Pulmonary artery endothelial cell (primary cell): ENCODE measurements around the gene SAGE1. TPM values are rescaled to one million over a fixed set of nuclear protein-coding genes. Genes with fewer than 3 reads are reported as not detected.
"Not testable (repeated sequence)": the region's sequence is repeated elsewhere in the genome, so short reads cannot be mapped to it uniquely, and the experiment has no call there.

ENCODE experiments used
- DNase-seq: peaks from one replicate; pipeline ENCODE4 v3.0.0-alpha.2; 2011; ENCODE audit warnings: low read depth, low spot score
- total RNA-seq: library from RNA; depleted of rRNA; stranded (reverse); fragments of >200 nt; gene quantifications from 2 replicates; pipeline ENCODE4 v1.2.3, GENCODE V29; 2014

The SAGE1 gene
- not detected in 2 replicates for total RNA-seq

GRCh38 chrX:135893294-135893817 is at the start of gene SAGE1, which contains the start of gene CT45A10:
TSS of gene SAGE1 (plus strand) at chrX:135893716. CDS start at chrX:135896243, 2,527 bp downstream.
TSS of gene CT45A10 (minus strand) at chrX:135893444. CDS start at chrX:135885344, 8,100 bp downstream.
- DNase-seq, result no peak

GRCh38 chrX:135854438-135854837 is 39.1 kb upstream of the SAGE1 start, which contains the start of gene CT45A8:
TSS of gene CT45A8 (minus strand) at chrX:135854538. CDS start at chrX:135850783, 3,755 bp downstream.
- not testable (repeated sequence) for DNase-seq

GRCh38 chrX:135871712-135872111 is 21.8 kb upstream of the SAGE1 start, which contains the start of gene CT45A9:
TSS of gene CT45A9 (minus strand) at chrX:135871812. CDS start at chrX:135868061, 3,751 bp downstream.
- DNase-seq, result not testable (repeated sequence)

GRCh38 chrX:135882741-135883140 is 10.8 kb upstream of the SAGE1 start:
- DNase-seq, result not testable (repeated sequence)

- not testable (repeated sequence) for DNase-seq
Measured at GRCh38 chrX:135888230-135888629, 5.3 kb upstream of the SAGE1 start.

GRCh38 chrX:135888976-135889375 is 4.5 kb upstream of the SAGE1 start:
- not testable (repeated sequence) for DNase-seq

GRCh38 chrX:135890087-135890585 is 3.4 kb upstream of the SAGE1 start:
- DNase-seq, result no peak

GRCh38 chrX:135892781-135893180 is 735 bp upstream of the SAGE1 start:
- DNase-seq, result no peak

GRCh38 chrX:135910251-135910650 is 16.7 kb downstream of the SAGE1 start:
- no peak for DNase-seq

- DNase-seq, result no peak
Measured at GRCh38 chrX:135914404-135914803, 20.9 kb downstream of the SAGE1 start.

- DNase-seq, result not testable (repeated sequence)
Measured at GRCh38 chrX:135920516-135920915, 27.0 kb downstream of the SAGE1 start.

GRCh38 chrX:135923353-135923752 is 29.8 kb downstream of the SAGE1 start:
- DNase-seq, result no peak

- DNase-seq, result no peak
Measured at GRCh38 chrX:135927897-135928296, 34.4 kb downstream of the SAGE1 start.

- no peak for DNase-seq
Measured at GRCh38 chrX:135931644-135932487, 38.4 kb downstream of the SAGE1 start.

GRCh38 chrX:135944486-135944885 is 51.0 kb downstream of the SAGE1 start:
- no peak for DNase-seq

GRCh38 chrX:135951291-135951690 is 57.8 kb downstream of the SAGE1 start:
- no peak for DNase-seq

Other genes starting within 250 kb of the SAGE1 start
- not detected in 2 replicates for gene CT45A1, start 180.1 kb upstream of the SAGE1 start, total RNA-seq
- not detected in 2 replicates for gene CT45A3, start 125.5 kb upstream of the SAGE1 start, total RNA-seq
- not detected in 2 replicates for gene CT45A5, start 108.2 kb upstream of the SAGE1 start, total RNA-seq
- gene CT45A6, start 90.9 kb upstream of the SAGE1 start, total RNA-seq, result not detected in 2 replicates
- not detected in 2 replicates for gene CT45A2, start 73.7 kb upstream of the SAGE1 start, total RNA-seq
- not detected in 2 replicates for gene CT45A7, start 56.4 kb upstream of the SAGE1 start, total RNA-seq
- not detected in 2 replicates for gene CT45A8, start 39.2 kb upstream of the SAGE1 start, total RNA-seq
- not detected in 2 replicates for gene CT45A9, start 21.9 kb upstream of the SAGE1 start, total RNA-seq
- gene CT45A10, start 272 bp upstream of the SAGE1 start, total RNA-seq, result not detected in 2 replicates
- 6.3 and 9.2 TPM in 2 replicates for gene MMGT1, start 80.3 kb downstream of the SAGE1 start, total RNA-seq
- 18.3 and 21.1 TPM in 2 replicates for gene SLC9A6, start 91.7 kb downstream of the SAGE1 start, total RNA-seq